K562 (cell line): ENCODE results near the gene DTD1. TPM values are rescaled to one million over a fixed set of nuclear protein-coding genes. Genes with fewer than 3 reads are reported as not detected.

Experiments used
- ATAC-seq: fragments of 200-7000 bp; cut with Tn5 transposase; 3 replicates; pipeline ENCODE4 v1.9.1; 2020; ENCODE audit warnings: moderate library complexity
- BruUV-seq: library from RNA; stranded (reverse); fragments of 400-500 nt; replicated peaks from 2 replicates; lab custom pipeline; 2021; lab: Mats Ljungman, UMichigan
- CTCF ChIA-PET: fragments of 300-600 bp; formaldehyde crosslinking; extraction: SDS; loops from one replicate; lab custom pipeline; 2021; ENCODE audit warnings: low intra/inter-chr PET ratio; lab: Yijun Ruan, JAX
- POLR2A ChIA-PET: fragments of 300-600, 350-650 bp; sonication (Branson Sonifier 250); formaldehyde crosslinking; extraction: SDS; loops from one replicate; lab custom pipeline; 2021; ENCODE audit warnings: antibody characterized with exemption, inconsistent platforms; lab: Yijun Ruan, JAX
- DNase-seq, 4 experiments: peaks; one replicate each; pipeline versions ENCODE4 v3.0.0 to v3.0.0-alpha.2; 2011 to 2018; ENCODE audit warnings: low spot score in 3 of 4, mixed read lengths in 3 of 4; ENCODE audit errors: extremely low read depth in 1 of 4
- FAIRE-seq: peaks from 2 replicates; lab custom pipeline; 2011; peaks lifted over from hg19 to GRCh38; lab: Jason Lieb, UNC
- H2AFZ ChIP-seq: 2 replicates; pipeline ENCODE4 v1.6.0; 2011; ENCODE audit warnings: low read depth, low read length, control low read depth, inconsistent platforms
- H3K27ac ChIP-seq: fragments of 200-600 bp; 3 replicates; pipeline ENCODE4 v1.8.0; 2011; ENCODE audit warnings: low read depth, mild to moderate bottlenecking, control low read depth, inconsistent platforms, low read length, moderate library complexity, mixed read lengths; ENCODE audit errors: extremely low read depth
- H3K27me3 ChIP-seq, 2 experiments: fragments of 300-600 bp in 1 of 2; 2 replicates in 1 of 2; 3 replicates in 1 of 2; pipeline versions ENCODE4 v1.6.0 to v1.8.0; 2011; ENCODE audit warnings: inconsistent platforms in 2 of 2, low read length in 2 of 2, mild to moderate bottlenecking in 1 of 2, mixed read lengths in 1 of 2, moderate library complexity in 1 of 2; ENCODE audit not compliant: control insufficient read depth in 2 of 2, insufficient read depth in 2 of 2
- H3K36me3 ChIP-seq: fragments of 300-600 bp; 3 replicates; pipeline ENCODE4 v1.8.0; 2011; ENCODE audit warnings: mild to moderate bottlenecking, low read length, inconsistent platforms; ENCODE audit not compliant: control insufficient read depth, insufficient read depth
- H3K4me1 ChIP-seq, 2 experiments: fragments of 200-600 bp in 1 of 2; replicated peaks in 1 of 2; 2 replicates in 1 of 2; 3 replicates in 1 of 2; pipeline versions ENCODE4 v1.5.1 to v1.8.0; 2011; ENCODE audit warnings: inconsistent platforms in 2 of 2, low read length in 2 of 2, mild to moderate bottlenecking in 1 of 2, mixed read lengths in 1 of 2, moderate library complexity in 1 of 2; ENCODE audit not compliant: control insufficient read depth in 2 of 2, insufficient read depth in 2 of 2
- H3K4me2 ChIP-seq: 2 replicates; pipeline ENCODE4 v1.6.1; 2011; ENCODE audit warnings: low read length, control low read depth, inconsistent platforms, mixed read lengths; ENCODE audit not compliant: insufficient read depth
- H3K4me3 ChIP-seq: fragments of 200-600 bp; sonication (generic), shearing (Covaris generic); 2 replicates; pipeline ENCODE4 v1.5.1; 2016; ENCODE audit warnings: control low read depth, inconsistent platforms
- H3K79me2 ChIP-seq: fragments of 200-600 bp; 3 replicates; pipeline ENCODE4 v1.8.0; 2011; ENCODE audit warnings: low read length, inconsistent platforms; ENCODE audit not compliant: control insufficient read depth, insufficient read depth
- H3K9ac ChIP-seq, 2 experiments: 2 replicates each; pipeline versions ENCODE4 v1.6.0 to v1.6.1; 2011; ENCODE audit warnings: low read depth in 2 of 2, low read length in 2 of 2, control low read depth in 1 of 2, inconsistent platforms in 1 of 2, mild to moderate bottlenecking in 1 of 2, mixed read lengths in 1 of 2; ENCODE audit not compliant: insufficient read depth in 1 of 2
- H3K9me1 ChIP-seq: one replicate; pipeline ENCODE4 v1.6.0; 2011; ENCODE audit warnings: inconsistent platforms, mild to moderate bottlenecking, low read length, moderate library complexity; ENCODE audit not compliant: control insufficient read depth, insufficient read depth
- H3K9me3 ChIP-seq: replicated peaks from 2 replicates; pipeline ENCODE4 v1.5.1; 2011; ENCODE audit warnings: low read depth, low read length, inconsistent platforms; ENCODE audit not compliant: control insufficient read depth, insufficient read depth
- H4K20me1 ChIP-seq: replicated peaks from 2 replicates; pipeline ENCODE4 v1.6.1; 2011; ENCODE audit warnings: low read length, inconsistent platforms, mixed read lengths; ENCODE audit not compliant: control insufficient read depth, insufficient read depth
- HNRNPLL ChIP-seq: fragments of 200-400 bp; formaldehyde crosslinking; IDR thresholded peaks from 2 replicates; pipeline ENCODE4 v1.6.1; 2017; ENCODE audit warnings: low read length, low read depth, mild to moderate bottlenecking; ENCODE audit not compliant: poor library complexity, severe bottlenecking
- LCOR ChIP-seq: sonication (generic); formaldehyde crosslinking; IDR thresholded peaks from 2 replicates; pipeline ENCODE4 v1.8.0; 2022; ENCODE audit warnings: mild to moderate bottlenecking, missing genetic modification reagents
- SIN3B ChIP-seq: fragments of 450-650 bp; IDR thresholded peaks from 2 replicates; pipeline ENCODE4 v1.6.1; 2017; ENCODE audit warnings: low read depth, mild to moderate bottlenecking, moderate library complexity
- SRF ChIP-seq, 2 experiments: fragments of 250-450, 450-650 bp in 1 of 2; sonication (Bioruptor Pico) in 1 of 2; sonication (generic) in 1 of 2; formaldehyde crosslinking; IDR thresholded peaks; 2 replicates each; pipeline versions ENCODE4 v1.5.0 to v1.5.1; 2020 to 2022; ENCODE audit warnings: mild to moderate bottlenecking in 1 of 2, missing genetic modification reagents in 1 of 2
- THRAP3 ChIP-seq: fragments of 450-650 bp; IDR thresholded peaks from 2 replicates; pipeline ENCODE4 v1.6.1; 2016; ENCODE audit warnings: mild to moderate bottlenecking, inconsistent platforms, borderline replicate concordance
- ZKSCAN1 ChIP-seq: fragments of 150-350 bp; IDR thresholded peaks from 2 replicates; pipeline ENCODE4 v1.6.1; 2016; ENCODE audit warnings: low read depth, low read length
- WGBS: fragments of 100-300 bp; shearing (Covaris generic); methylation state at CpG from one replicate; pipeline ENCODE4 v1.1.6; 2016; ENCODE audit warnings: low coverage, mixed read lengths; ENCODE audit not compliant: insufficient coverage; ENCODE audit errors: missing lambda C conversion rate; 5-methylcytosine and 5-hydroxymethylcytosine counted together
- in situ Hi-C: fragments of 300-500 bp; cut with MboI; formaldehyde crosslinking; loops from 4 replicates; pipeline ENCODE4 v1.15.0; 2018; ENCODE audit warnings: inconsistent platforms, mixed read lengths
- intact Hi-C: fragments of 100-400 bp; cut with micrococcal nuclease; formaldehyde crosslinking; loops from 2 replicates; pipeline ENCODE4 v1.14.2; 2022
- polyA plus RNA-seq, 8 experiments: library from polyadenylated mRNA; depleted of rRNA in 4 of 8; stranded (reverse) in 5 of 8; unstranded in 3 of 8; fragments of >200 nt; fragmentation: Nextera tagmentation in 2 of 8; fragmentation: Illumina TruSeq in 1 of 8; extraction: Ambion mirVana in 2 of 8; extraction: Trizol in 1 of 8; gene quantifications; 2 replicates each; pipeline versions ENCODE4 v1.2.1 to v1.2.3, GENCODE V29; 2011 to 2014; ENCODE audit warnings: inconsistent platforms in 1 of 8, missing spikeins in 1 of 8
- total RNA-seq, 7 experiments: library from RNA; depleted of rRNA in 6 of 7; stranded (reverse); fragments of >200 nt in 6 of 7; fragmentation: Illumina TruSeq in 2 of 7; extraction: Trizol in 2 of 7; gene quantifications; 2 replicates each; pipeline versions ENCODE4 v1.2.1 to v1.2.3, GENCODE V29; 2011 to 2021; ENCODE audit warnings: low replicate concordance in 1 of 7
- TF ChIP-seq, protein P1 (sequence below): fragments of 450-650 bp; formaldehyde crosslinking; IDR thresholded peaks from 2 replicates; pipeline ENCODE4 v1.4.0; 2020; ENCODE audit warnings: mild to moderate bottlenecking, moderate library complexity

The DTD1 gene
- total and polyA plus RNA-seq, 9 of the 15 experiments (the other 6 are each of a cell fraction or from before 2014, with no cell fraction given): 5.7 to 28.6 (median 26.8) TPM

DNA sequence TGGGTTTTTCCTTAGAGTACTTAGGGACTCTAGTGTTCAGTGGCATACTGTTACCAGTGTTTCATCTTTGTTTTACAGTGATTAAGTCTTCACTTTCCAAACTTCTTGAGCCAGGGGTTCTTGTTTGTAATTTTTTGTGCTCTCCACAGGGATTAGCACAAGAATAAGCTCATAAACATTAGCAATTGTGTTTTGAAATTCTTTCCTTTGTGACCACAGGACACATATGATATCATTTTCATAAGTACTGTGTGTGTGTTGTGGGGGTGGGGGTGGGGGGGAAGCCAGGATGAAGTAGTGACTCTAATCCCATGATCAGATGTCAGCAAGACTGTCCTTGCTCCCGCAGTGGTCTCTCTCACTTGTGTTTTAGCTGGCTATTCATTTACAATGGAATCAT lies 124.3 kb downstream of the DTD1 start:
- TF ChIP-seq SRF (CRISPR knock-in tag; IDR thresholded peaks at IDR 0.05) (no peak), SIN3B (no peak), THRAP3 (no peak), HNRNPLL (no peak), LCOR (CRISPR knock-in tag) (no peak), ZKSCAN1 (no peak)
- TF ChIP-seq, protein P1, sequence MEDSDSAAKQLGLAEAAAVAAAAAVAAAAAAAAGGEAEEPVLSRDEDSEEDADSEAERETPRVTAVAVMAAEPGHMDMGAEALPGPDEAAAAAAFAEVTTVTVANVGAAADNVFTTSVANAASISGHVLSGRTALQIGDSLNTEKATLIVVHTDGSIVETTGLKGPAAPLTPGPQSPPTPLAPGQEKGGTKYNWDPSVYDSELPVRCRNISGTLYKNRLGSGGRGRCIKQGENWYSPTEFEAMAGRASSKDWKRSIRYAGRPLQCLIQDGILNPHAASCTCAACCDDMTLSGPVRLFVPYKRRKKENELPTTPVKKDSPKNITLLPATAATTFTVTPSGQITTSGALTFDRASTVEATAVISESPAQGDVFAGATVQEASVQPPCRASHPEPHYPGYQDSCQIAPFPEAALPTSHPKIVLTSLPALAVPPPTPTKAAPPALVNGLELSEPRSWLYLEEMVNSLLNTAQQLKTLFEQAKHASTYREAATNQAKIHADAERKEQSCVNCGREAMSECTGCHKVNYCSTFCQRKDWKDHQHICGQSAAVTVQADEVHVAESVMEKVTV (CRISPR knock-in tag): no peak
- BruUV-seq: no TSS peak
- intact Hi-C loops (no loop called here), in situ Hi-C loops (no loop called here)
- Histone ChIP-seq H4K20me1 (0 out of 2 replicates have a peak, but pooled peaks cover 7% of the 10 kb centered on the region), H3K9ac (no peak overlapping the region), H3K27ac (no peak overlapping the region), H3K36me3 (no peaks in the 10 kb centered on the region), H3K79me2 (no peaks in the 10 kb centered on the region), H3K27me3 (no peaks in the 10 kb centered on the region), H3K9me3 (no peaks in the 10 kb centered on the region), H3K4me1 (no peaks in the 10 kb centered on the region), H3K9me1 (no peaks in the 10 kb centered on the region), H3K4me3 (no peak overlapping the region), H2AFZ (no peak overlapping the region), H3K4me2 (no peak overlapping the region)
- CTCF ChIA-PET: no interaction called here
- WGBS: no CpG with 5 or more reads among the region's 1 CpG
- FAIRE-seq (no peak), DNase-seq (no peak), ATAC-seq (no peak)
- POLR2A ChIA-PET: no interaction called here
